ENCODE data around the gene PNO1.
A peak's percentile ranks its signal among the peaks of the same experiment; 100 is the strongest.
"Not testable (repeated sequence)": the region's sequence is repeated elsewhere in the genome, so short reads cannot be mapped to it uniquely, and the experiment has no call there.

Gene PNO1

DNA sequence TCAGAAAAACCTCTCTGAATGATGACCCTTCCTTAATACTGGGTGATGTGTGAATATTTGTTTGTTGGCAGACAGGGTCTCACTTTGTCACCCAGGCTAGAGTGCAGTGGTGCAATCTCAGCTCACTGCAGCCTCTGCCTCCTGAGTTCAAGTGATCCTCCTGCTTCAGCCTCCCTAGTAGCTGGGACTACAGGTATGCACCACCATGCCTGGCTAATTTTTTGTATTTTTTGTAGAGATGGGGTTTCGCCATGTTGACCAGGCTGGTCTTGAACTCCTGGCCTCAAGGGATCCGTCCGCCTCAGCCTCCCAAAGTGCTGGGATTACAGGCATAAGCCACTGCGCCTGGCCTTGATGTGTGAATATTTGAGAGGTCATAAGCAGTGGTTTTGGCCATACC lies 17.5 kb downstream of the PNO1 start:
- not testable (repeated sequence) for ATAC-seq, H3K27me3 Mint-ChIP-seq, H3K27ac Mint-ChIP-seq, H3K4me3 Mint-ChIP-seq, H3K9me3 Mint-ChIP-seq
- Mint-ChIP-seq H3K36me3 (peaks cover 29% of the 10 kb centered on the region), H3K4me1 (peaks cover 29% of the 10 kb centered on the region)

DNA sequence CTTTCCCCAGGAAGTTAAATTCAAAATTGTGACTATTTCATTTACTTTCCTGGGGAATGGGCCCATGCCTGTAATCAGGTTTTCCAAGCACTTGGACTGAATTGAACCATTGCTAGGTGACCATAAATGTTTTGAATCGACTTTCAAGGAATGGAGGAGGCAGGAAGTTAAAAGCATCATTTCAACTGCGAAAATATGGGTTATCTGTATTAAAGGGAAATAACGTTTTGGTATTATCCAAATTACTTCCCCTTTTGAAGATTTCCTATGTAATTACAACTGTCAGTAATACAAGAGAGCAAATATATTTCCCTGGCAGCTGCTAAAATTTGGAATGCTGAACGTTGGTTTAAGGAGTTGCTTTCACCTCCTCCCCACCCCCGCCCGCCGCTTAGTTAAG lies 19.0 kb downstream of the PNO1 start:
- Mint-ChIP-seq H3K36me3 (peaks cover 34% of the 10 kb centered on the region), H3K9me3 (no peaks in the 10 kb centered on the region), H3K27ac (no peak overlapping the region)

GRCh38 chr2:68177541-68177940 lies 19.9 kb downstream of the PNO1 start:
- Mint-ChIP-seq H3K27ac (no peak overlapping the region), H3K9me3 (no peaks in the 10 kb centered on the region), H3K4me3 (no peak overlapping the region), H3K4me1 (peaks cover 29% of the 10 kb centered on the region), H3K27me3 (no peaks in the 10 kb centered on the region), H3K36me3 (peaks cover 40% of the 10 kb centered on the region)
- no peak for ATAC-seq

More for the DNA sequence above, 19.0 kb downstream of the PNO1 start:
- Mint-ChIP-seq H3K4me3 (no peak overlapping the region), H3K27me3 (no peaks in the 10 kb centered on the region), H3K4me1 (peaks cover 29% of the 10 kb centered on the region)
- no peak for ATAC-seq

- no peak for ATAC-seq
- Mint-ChIP-seq H3K9me3 (no peaks in the 10 kb centered on the region), H3K27me3 (no peaks in the 10 kb centered on the region), H3K27ac (no peak overlapping the region), H3K4me3 (no peak overlapping the region), H3K4me1 (peaks cover 23% of the 10 kb centered on the region), H3K36me3 (peaks cover 40% of the 10 kb centered on the region)
These were observed 20.7 kb downstream of the PNO1 start for GRCh38 chr2:68178432-68178831.

GRCh38 chr2:68178954-68179627 lies 21.4 kb downstream of the PNO1 start:
- H3K27me3 Mint-ChIP-seq: no peaks in the 10 kb centered on the region
- H3K9me3 Mint-ChIP-seq: no peaks in the 10 kb centered on the region
- H3K27ac Mint-ChIP-seq: no peak overlapping the region
- no peak for ATAC-seq
- H3K4me3 Mint-ChIP-seq: no peak overlapping the region
- H3K4me1 Mint-ChIP-seq: peaks cover 21% of the 10 kb centered on the region
- peaks cover 38% of the 10 kb centered on the region for H3K36me3 Mint-ChIP-seq

DNA sequence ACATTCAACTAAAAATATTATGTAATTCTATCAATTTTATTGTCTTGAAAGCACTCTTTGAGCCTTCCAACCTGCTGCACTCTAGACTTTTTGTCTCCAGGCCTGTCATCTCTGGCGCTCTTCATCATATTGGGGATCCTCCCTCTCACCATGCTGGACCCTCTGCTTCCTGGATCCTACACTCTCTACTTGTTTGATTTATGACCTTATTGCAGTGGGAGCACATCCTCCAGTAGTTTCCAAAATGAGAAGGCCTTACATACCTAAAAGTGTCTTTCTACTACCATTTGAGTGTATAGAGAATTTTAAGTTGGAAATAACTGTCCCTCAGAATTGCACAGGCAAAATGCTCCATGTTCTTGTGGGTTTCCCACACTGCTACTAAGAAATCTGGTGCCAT lies 25.2 kb downstream of the PNO1 start:
- Mint-ChIP-seq H3K4me3 (no peak overlapping the region), H3K4me1 (peaks cover 25% of the 10 kb centered on the region), H3K27me3 (no peaks in the 10 kb centered on the region), H3K27ac (no peak overlapping the region), H3K36me3 (peaks cover 46% of the 10 kb centered on the region), H3K9me3 (no peaks in the 10 kb centered on the region)
- no peak for ATAC-seq

- ATAC-seq: no peak
- Mint-ChIP-seq H3K27me3 (no peaks in the 10 kb centered on the region), H3K4me1 (peaks cover 22% of the 10 kb centered on the region), H3K9me3 (no peaks in the 10 kb centered on the region), H3K36me3 (peaks cover 36% of the 10 kb centered on the region), H3K27ac (no peak overlapping the region), H3K4me3 (no peak overlapping the region)
These were observed 28.0 kb downstream of the PNO1 start for GRCh38 chr2:68185541-68186164.

- H3K4me1 Mint-ChIP-seq: peaks cover 30% of the 10 kb centered on the region
- no peak for ATAC-seq
- H3K27ac Mint-ChIP-seq: no peak overlapping the region
- no peaks in the 10 kb centered on the region for H3K27me3 Mint-ChIP-seq
- H3K9me3 Mint-ChIP-seq: no peaks in the 10 kb centered on the region
- peaks cover 30% of the 10 kb centered on the region for H3K36me3 Mint-ChIP-seq
- H3K4me3 Mint-ChIP-seq: no peak overlapping the region
These were observed 29.6 kb downstream of the PNO1 start for GRCh38 chr2:68187329-68187728.

DNA sequence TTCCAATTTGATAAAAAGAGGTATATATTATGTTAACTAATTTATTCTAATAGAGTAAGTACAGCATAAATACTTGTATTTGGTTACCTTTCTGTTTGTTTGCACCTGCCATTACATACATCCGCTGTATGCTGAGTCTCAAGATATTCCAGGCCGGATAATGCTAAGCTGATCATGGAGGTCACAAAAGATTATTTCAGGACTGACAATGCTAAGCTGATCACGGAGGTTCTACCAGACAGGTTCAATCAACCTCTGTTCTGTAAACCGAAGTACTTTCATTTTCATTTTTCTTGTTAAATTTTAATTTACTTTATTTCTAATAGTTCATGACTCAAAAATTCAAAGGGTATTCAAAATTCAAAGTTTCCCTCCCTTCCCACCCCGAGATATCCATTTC lies 31.1 kb downstream of the PNO1 start:
- H3K9me3 Mint-ChIP-seq: no peaks in the 10 kb centered on the region
- ATAC-seq: no peak
- no peak overlapping the region for H3K27ac Mint-ChIP-seq
- peaks cover 41% of the 10 kb centered on the region for H3K4me1 Mint-ChIP-seq
- H3K36me3 Mint-ChIP-seq: peaks cover 22% of the 10 kb centered on the region
- no peaks in the 10 kb centered on the region for H3K27me3 Mint-ChIP-seq
- no peak overlapping the region for H3K4me3 Mint-ChIP-seq

- ATAC-seq: no peak
These were observed 32.5 kb downstream of the PNO1 start for GRCh38 chr2:68189991-68190784.

GRCh38 chr2:68190991-68191731 lies 33.5 kb downstream of the PNO1 start:
- Mint-ChIP-seq H3K36me3 (peaks cover 10% of the 10 kb centered on the region), H3K9me3 (no peaks in the 10 kb centered on the region), H3K4me3 (no peak overlapping the region), H3K27me3 (no peaks in the 10 kb centered on the region), H3K27ac (peak overlapping the region; percentile 28), H3K4me1 (peaks cover 42% of the 10 kb centered on the region)
- no peak for ATAC-seq

More at GRCh38 chr2:68189991-68190784, 32.5 kb downstream of the PNO1 start:
- Mint-ChIP-seq H3K4me1 (peaks cover 38% of the 10 kb centered on the region), H3K36me3 (peaks cover 15% of the 10 kb centered on the region), H3K9me3 (no peaks in the 10 kb centered on the region), H3K27ac (peak overlapping the region; percentile 28), H3K27me3 (no peaks in the 10 kb centered on the region), H3K4me3 (no peak overlapping the region)

- Mint-ChIP-seq H3K4me1 (peaks cover 47% of the 10 kb centered on the region), H3K27me3 (no peaks in the 10 kb centered on the region), H3K9me3 (no peaks in the 10 kb centered on the region), H3K4me3 (no peak overlapping the region), H3K27ac (no peak overlapping the region), H3K36me3 (no peaks in the 10 kb centered on the region)
- ATAC-seq: no peak
These were observed 35.5 kb downstream of the PNO1 start for GRCh38 chr2:68193144-68193543.

DNA sequence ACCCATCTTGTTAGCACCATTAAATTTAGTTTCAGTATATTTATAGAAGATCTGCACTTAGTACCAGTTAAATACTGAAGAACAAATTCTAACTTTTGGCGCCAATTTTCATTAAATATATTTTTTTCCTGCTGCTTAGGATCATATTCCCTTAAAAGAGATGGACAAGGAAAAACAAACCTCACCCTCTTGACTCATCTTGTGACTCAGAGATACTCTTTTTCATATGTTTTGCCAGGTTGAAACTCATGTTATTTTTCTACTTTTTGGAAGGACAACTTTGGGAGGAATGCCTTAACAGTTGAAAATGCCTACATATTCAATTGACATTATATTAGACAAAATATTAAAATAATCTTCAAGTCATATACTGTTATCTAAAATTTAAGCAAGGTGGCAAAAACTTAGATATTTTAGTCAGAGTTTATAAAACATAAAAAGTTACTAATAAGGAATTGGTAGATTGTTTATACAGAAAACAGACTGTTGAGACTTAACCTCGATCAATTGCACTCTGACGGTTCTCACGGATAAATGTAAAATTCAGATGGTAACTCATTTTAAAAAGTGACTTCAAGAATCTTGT lies 36.2 kb downstream of the PNO1 start:
- ATAC-seq: no peak
- H3K9me3 Mint-ChIP-seq: no peaks in the 10 kb centered on the region
- no peaks in the 10 kb centered on the region for H3K27me3 Mint-ChIP-seq
- peaks cover 47% of the 10 kb centered on the region for H3K4me1 Mint-ChIP-seq
- H3K27ac Mint-ChIP-seq: no peak overlapping the region
- H3K4me3 Mint-ChIP-seq: no peak overlapping the region
- no peaks in the 10 kb centered on the region for H3K36me3 Mint-ChIP-seq

DNA sequence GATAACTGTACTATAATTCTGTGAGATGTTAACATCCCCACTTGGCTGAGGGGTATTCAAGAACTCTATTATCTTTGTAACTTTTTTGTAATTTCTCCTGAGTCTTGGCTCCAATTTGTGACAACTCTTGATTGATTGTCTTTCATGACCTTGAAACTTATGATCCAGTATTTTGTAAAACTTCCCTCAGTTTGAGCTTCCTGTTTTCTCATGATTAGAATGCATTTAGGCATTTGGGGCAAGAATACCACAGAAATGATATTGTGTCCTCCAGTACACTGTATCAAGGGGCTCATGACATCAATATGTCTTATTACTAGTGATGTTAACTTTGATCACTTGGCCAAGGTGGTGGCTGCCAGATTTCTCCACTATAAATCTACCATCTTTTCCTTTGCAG lies 37.4 kb downstream of the PNO1 start:
- Mint-ChIP-seq H3K36me3 (no peaks in the 10 kb centered on the region), H3K4me1 (peaks cover 49% of the 10 kb centered on the region), H3K27me3 (no peaks in the 10 kb centered on the region), H3K9me3 (no peaks in the 10 kb centered on the region), H3K27ac (peak overlapping the region; percentile 27), H3K4me3 (no peak overlapping the region)
- ATAC-seq: no peak

All from stimulated activated memory B cell treated with anti-CD40 and anti-IgM and Interleukin-4, amounts not matched to agents 10 μg/mL and 1 μg/mL and 100 μg/mL, for 72 hours (primary cell).